Hematopoietic multipotent progenitor cell treated with erythropoietin and hydrocortisone succinate and interleukin-3 and kit ligand, for 4 days (in vitro differentiated cells): Measurements from ENCODE around the gene CC2D1A.

Experiments
- DNase-seq: peaks from one replicate; pipeline ENCODE4 v3.0.0-alpha.2; 2015

The CC2D1A gene

DNA sequence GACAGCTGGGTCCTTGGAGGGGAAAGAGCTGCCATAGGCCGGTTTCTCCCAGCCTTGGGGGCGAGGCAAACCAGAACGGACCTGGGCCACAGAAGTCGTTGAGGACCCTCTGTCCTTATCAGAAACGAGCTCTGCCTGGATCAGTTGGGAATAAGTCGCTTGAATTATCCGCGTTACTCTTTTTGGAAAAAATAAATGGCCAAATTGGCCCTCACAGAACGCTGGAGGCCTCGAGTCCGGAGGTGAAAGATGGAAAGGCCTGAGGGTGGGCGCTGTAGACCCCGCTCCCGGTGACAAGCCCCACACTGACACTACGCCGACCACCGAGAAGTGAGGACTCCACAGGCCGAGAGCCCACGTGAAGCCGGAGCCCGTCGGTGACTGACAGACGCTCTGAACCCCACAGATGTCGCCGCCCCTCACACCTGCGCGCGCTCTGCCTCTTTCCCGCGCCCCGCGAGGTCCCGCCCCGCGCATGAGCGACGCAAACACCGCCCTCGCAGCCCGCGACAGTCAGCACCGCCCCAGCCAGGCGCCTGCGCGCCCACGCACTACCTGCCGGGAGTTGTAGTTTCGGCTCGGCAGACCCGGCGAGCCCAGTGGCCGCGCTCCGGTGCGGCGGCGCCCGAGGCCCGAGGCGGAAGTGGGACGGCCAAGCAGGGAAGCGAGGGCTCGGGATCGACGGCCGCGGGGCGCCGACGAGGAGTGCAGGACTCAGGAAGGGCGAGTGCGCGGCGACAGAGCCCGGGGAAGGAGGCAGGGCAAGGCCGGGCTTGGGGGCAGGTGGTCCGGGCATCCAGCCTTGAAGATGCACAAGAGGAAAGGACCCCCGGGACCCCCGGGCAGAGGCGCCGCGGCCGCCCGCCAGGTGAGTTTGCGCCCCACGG is at the start of gene CC2D1A, which contains the start of gene BRME1:
Gene CC2D1A (plus strand): TSS at position 568 of the 887 bp plus-strand sequence. CDS start 241 bp downstream, at position 809.
Gene BRME1 (minus strand): TSS at position 484 of the 887 bp plus-strand sequence. CDS start 1,225 bp downstream, outside the sequence.
- DNase-seq = peak; percentile 97

DNA sequence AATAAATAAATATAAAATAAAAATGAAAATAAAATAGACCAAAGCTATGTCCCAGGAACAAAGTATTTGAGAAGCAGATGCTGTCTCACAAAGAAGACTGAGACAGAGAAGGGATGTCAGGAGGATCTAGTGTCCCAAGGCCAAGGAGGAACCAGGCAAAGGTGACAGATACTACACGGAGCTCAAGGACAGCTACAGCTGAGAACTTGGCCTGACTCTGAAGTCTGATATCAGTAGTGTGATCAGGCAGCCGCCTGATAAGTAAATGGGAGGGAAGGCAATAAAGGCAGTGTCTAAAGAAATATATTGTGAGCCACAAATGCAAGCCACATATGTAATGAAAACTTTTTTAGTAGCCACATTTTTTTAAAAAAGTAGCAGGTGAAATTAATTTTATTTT is 49.5 kb upstream of the CC2D1A start:
- DNase-seq = peak; percentile 68

DNA sequence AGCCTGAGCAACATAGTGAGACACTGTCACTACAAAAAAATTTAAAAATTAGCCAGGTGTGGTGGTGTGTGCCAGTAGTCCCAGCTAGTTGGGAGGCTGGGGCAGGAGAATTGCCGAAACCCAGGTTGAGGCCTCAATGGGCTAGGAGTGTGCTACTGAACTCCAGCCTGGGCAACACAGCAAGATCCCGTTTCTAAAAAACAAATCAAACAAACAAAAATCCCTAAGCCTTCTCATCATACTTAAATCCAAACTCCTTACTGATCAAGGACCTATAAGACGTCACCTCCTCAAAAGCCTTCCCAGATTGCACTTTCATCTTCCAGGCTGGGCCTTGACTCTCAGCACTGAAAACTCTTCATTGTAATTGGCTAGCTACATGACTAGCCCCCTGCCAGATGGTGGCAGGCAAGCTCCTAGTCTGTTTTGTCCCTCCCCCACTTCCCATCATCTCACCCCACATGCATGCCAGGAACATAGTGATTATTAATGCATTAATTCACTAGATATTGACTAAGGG is 46.6 kb upstream of the CC2D1A start:
- DNase-seq = peak; percentile 70

DNA sequence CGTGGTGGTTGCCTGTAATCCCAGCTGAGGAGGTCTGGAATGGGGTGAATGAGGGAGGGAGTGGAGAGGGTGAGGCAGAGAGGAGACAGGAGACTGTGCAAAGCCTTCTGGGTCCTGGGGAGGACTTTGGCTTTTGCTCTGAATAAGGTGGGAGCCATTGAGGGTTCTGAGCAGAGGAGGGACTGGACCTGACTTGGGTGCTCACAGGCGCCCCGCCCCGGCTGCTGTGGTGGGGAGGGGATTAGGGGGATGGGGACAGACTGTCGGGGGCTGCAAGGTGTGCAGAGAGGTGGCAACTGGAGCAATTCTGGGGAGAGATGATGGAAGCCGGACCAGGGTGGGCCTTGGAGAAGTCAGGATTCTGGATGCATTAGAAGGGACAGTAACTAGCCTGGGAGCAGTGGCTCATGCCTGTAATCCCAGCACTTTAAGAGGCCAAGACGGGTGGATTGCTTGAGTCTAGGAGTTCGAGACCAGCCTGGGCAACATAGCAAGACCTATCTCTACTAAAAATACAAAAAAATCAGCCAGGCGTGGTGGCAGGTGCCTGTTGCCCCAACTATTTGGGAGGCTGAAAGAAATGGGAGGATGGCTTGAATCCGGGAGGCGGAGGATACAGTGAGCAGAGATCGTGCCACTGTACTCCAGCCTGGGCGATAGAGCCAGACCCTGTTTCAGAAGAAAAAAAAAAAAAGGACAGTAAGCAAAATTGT is 45.2 kb upstream of the CC2D1A start:
- no peak for DNase-seq

DNA sequence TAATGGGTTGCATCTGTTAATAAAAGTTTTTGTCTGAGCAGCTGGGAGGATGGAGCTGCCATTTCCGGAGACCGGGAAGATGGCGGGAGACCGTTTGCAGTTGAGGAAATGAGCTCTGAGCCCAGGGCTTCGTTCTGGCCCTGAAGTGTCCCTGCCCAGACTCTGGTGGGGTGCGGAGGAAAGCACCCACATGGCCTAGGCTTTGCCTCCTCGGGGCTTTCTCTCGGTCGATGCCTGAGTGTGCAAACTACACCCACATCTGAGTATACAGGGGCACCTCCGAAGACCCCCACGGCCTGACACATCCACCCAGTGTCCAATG is 44.6 kb upstream of the CC2D1A start:
- no peak for DNase-seq

DNA sequence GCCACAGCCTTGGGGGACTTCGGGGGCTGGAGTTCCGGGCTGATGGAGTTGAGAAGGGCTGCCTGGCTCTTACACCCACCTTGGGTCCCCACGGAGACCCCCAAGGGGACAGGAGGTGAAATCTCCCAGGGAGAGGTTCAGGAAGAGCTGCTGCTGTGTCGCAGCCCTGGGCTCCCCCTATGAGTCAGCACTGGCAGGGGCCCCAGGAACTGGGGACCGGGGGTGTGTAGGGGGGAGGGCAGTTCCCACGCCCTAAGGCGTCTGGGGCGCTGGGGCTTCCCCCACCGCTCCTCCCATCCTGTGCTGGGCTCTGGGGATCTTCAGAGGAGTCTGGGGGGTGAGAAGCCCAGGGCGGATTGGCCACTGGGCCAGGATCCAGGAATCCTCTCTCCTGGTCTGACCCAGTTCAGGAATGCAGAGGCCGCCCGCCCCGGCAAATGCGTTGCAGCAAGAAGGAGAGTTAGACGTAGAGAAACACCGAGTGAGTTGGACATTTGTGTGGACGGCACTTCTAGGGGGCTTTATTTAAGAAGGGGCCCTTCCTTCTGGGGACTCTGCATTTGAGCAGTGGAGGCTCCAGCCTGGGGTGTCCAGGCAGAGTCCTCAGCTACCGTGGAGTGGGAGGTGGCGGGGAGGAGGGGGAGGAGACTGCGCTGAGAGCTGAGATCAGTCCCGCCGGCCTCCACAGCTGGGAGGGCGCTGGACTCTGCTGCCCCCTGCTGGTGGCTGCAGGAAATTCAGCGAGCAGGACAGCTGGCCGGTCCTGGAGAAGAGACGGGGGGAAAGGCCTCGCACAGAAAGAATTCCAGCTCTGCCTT is 44.1 kb upstream of the CC2D1A start:
- peak; percentile 93 for DNase-seq

DNA sequence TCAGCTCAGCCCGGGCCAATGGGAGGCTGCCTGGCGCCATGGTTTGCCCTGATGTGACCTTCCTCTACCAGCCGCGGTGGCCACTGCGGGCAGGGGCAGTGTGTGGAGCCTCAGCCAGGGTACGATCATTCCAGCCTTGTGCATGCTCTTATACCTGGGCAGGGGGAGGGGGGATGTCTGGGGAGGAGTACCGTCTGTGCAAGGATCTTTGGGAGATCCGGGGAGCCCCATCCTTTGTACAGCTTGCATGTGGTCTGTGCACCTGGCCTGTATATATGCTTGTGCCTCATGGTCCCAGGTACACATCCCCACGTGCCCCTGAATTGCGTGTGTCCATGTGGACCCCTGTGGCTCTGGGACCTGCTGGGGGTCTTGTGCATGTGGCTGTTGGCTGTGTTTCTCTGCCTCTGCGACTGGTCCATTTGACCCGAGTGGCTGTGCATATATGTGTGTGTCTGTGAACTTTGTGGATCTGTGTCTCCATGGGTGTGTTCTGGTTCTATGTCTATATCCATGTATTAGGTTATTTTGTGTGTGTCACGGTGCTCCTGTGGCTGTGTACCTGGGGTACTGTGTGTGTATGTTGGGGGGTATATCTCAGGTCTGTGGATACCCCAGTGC is 41.8 kb upstream of the CC2D1A start:
- DNase-seq = no peak

DNA sequence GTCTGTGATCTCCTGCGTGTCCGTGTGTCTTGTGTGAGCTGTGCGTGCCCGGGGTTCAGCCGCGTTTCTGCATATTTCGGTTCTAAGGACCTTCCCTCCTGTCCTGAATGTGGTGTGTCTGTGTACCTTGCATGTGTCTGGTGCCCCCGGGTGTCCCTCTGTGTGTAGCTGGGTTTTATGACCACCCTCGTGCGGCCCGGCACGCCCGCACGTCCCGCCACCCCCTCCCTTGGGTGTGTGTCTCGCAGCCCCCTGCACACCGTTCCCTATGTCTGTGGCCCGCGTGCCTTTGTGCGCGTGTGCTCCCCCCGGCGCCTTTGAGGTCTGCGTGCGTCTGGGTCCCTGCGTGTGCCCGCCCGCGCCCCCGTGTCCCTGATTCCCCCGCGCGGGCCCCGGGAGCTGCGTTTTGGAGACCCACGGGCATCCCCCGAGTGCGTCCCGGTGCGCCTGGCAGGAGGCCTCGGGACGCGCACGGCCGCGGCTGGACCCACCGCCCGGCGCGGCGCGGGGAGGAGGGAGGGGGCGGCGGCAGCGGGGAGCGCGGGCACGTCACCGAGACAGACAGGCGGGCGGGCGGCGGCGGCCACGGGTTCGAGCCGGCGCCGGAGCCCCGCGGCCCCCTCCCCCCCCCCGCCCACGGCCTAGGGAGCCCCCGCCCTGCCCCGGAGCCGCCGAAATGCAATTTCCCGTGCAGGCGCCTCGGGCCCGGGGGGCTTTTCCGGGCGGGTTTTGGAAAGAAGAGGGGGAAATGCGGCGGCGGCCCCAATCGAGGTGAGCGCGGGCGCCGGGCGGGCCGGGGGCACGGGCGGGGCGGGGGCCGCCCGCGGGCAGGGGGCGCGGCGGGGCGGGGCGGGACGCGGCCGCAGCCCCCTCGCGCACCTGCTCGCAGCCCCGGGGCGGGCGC is 41.1 kb upstream of the CC2D1A start:
- DNase-seq = no peak

DNA sequence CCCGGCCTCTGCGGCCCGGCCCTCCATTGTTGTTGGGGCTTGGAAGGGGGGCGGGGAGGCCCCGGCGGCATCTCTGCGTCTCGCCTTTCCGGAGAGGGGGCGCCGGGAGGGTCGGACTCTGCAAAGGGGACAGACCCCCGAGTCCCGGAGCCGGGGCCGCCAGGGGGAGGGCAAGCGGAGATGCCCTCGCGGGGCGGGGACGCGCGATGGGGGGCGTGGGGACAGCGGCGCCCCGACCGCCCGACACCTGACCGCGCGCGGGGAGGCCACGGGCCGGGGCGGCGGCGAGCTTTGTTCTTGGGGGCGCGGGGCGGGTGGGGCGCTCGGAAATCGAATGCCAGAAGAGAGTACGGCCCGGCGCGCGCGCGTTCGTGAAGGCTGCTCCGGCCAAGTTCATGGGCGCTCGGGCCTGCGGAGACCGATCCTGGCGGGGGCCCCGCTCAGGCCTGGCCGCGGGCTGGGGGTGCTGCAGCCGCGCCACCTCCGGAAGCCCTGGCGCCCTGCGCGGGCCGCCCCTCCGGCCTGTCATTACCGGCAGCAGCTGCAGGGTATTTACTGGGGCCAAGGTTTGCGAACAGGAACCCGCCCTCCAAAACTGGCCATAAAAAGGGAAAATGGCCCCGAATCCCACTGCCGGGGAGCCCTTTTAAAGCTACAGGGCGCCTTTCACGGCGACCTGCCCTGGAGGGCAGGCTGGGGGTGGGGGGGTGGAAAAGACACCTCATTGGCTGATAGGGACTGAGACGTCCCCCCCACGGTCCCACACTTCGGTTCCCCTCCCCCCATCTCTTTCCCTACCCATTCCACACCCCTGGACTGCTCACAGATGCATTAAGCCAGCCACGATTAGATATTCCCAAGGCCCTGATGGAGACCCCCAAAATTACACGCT is 40.2 kb upstream of the CC2D1A start:
- DNase-seq = peak; percentile 60

DNA sequence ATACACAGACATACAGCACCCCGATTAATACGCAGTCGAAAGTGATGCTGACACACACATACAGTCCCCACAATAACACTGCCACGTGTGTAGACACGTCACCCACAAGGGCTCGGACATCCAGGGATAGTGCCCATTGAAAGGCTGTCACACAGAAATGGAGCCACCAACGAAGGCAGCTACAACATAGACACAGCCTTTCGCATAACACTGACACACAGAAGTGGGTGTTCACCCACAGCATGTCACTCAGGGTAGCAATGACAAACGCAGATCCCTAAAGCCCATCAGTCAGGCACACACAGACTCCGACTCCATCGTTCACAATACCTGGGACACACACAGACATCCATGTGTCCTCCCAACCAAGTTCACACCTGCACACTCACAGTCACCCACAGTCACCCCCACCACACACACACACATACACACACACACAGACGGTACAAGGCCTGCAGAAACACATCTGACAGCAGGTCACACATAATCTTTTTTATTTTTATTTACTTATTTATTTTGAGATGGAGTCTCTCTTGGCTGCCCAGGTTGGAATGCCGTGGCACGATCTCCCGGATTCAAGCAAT is 39.4 kb upstream of the CC2D1A start:
- DNase-seq = no peak

DNA sequence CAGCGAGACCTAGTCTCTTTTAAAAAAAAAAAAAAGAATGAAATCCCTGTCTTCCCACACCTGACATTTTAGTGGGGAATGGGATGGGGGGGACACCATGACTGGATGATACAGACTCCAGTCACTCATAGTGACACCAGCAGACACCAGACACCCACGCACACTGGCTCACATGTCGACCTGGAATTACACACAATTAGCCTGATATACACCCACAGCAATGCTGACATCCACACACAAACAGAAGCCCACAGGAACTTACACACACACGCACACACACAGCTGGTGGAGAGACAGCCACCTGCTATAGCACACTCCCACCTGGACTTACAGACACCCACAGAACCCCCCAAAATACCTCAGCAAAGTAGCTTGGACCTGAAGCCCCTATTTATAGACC is 37.3 kb upstream of the CC2D1A start:
- DNase-seq = no peak

DNA sequence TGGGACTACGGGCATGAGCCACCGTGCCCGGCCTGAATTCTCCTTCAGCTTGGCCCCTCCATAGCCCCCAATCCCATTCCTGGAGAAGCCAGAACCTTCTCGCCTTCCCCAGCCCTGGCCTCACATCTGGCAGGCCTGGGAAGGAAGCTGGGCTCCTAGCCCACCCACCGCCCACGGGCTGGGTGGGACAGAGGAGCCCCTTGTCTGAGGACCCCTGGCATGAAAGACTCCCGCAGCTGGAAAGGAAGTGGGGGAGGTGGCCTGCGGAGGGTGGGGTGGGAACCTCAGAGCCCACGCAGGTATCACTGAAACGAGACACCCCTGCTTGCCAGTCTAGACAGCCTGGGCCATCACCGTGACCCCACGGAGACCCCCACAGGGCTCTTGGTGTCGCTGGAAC is 36.7 kb upstream of the CC2D1A start:
- no peak for DNase-seq

DNA sequence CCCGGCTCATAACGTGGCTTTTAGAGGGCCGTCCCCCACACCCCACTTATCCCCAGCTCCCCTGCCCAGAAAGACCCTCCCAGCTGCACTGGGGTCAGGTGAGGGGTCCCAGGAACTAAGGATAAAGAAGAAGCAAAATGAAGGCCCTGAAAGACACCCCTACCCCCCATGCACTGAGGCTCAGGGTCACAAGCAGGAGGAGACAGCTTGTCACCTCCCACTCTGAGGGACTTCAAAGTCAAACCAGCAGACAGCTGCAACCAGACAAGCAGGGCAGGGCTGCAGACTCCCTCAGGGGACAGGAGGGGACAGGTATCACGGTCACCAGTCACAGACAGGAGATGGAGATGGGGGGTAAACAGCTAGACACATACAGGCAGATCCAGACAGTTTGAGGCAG is 35.1 kb upstream of the CC2D1A start:
- DNase-seq = no peak

DNA sequence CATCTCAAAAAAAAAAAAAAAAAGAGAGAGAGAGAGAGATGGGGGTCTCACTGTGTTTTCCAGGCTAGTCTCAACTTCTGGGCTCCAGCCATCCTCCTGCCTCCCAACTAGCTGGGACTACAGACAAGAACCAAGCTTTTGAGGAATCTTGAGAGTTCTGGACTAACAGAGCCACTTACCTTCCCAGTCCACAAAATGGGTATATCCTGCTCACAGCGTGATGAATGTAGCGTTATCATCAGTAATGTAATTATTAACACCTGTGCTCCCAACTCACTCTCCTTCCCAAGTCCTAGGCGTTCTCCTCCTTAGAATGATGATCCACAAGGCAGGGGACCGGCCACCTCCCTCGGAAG is 33.7 kb upstream of the CC2D1A start:
- DNase-seq = no peak

DNA sequence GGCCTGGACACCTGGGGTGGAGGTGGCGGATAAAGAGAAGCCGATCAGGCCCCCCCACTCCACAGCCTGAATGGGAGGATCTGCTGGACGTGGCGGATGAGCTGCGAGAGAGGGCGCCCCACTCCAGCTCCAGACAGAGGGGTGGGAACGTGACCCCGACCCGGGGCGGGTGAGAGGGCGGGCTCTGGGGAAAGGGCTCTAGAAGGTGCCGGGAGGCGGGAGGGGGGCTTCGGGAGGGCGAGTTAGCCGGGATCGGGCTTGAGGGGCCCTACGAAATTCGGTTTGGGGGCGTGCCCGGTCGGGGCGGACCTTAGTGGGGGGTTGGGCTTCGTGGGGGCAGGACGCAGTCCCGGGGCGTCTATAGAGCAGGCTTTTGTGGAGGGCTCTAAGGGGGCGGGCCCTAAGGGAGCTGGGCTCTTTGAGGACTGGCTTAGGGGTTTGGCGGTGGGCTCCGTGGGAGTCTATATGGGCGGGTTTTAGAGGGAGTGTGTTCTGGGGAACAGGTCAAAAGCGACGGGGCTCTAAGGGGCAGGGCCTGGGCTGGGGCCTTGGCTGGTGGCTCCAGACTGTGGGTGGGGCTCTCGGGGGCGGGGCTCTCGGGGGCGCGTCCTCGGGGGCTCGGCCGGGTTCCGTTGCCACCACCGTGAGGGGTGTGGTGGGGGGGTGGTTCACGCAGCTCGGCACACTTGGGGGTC is 33.2 kb upstream of the CC2D1A start:
- DNase-seq = peak; percentile 85

DNA sequence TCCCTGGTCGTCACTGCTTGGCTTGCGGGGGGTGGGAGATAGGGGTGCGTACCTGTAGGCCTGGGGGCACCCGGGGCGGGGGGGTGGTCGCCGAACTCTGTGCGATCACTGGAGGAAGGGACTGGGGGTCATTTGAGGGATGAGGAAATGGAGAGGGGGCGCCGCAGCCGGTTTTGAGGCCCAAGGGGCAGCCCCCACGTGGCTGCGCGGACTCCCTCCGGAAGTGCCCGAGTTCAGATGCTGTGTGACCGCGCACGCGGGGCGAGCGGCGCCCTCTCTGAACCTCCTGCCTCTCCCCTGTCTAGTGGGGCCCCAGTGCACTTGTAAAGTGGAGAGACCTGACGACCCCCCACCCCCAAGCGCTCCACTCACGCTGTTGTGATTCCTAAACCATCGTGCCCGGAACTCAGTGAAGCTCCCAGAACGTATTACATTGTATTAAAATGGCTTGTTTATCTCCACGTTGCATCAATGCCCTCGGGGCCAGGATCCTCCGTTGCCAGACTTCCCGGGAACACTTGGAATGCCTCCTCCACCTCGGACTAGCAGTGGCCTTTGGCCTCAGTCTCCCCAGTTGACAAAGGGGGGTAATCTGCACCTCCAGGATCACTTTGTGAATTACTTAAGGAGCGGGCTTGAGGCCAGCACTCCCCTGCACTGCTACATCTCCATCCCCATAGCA is 32.0 kb upstream of the CC2D1A start:
- DNase-seq = no peak

DNA sequence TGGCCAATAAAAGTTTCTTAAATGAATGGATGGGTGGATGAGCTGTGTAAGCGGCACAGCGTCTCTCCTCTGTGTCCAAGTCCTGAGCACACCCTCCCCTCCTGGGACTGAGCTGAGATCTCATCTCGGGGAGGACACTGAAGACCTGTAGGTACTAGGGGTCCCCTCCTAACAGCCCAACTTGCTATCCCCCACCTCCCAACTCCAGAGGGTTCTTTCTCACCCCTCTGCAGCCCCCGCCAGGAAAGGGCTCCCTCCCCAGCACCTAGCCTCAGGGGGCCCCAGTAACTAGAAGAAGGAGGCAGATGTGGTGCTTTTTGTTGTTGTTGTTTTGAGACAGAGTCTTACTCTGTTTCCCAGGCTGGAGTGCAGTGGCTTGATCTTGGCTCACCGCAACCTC is 30.2 kb upstream of the CC2D1A start:
- DNase-seq = no peak

DNA sequence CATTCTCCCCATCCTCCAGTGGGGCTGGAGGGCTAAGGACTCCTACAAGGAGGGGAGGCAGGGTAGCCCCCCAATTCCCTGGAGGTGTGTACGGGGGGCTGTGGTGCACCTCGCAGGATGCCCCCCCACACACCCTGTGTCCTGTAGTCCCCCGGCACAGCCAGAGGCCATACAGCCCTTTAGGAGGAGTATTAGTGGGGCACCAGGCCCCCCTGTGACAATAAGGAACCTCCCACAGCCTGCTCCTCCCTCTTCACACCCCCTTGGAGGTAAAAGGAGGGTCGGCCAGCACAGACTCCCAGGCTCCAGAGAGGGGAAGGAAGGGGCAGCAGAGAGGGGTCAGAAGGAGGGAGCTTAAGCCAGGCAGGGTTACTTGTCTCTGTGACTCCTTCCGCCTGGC is 29.2 kb upstream of the CC2D1A start, which contains the start of gene NANOS3:
Gene NANOS3 (plus strand): TSS at position 301 of the 400 bp plus-strand sequence. CDS start 115 bp downstream, outside the sequence.
- DNase-seq = no peak

DNA sequence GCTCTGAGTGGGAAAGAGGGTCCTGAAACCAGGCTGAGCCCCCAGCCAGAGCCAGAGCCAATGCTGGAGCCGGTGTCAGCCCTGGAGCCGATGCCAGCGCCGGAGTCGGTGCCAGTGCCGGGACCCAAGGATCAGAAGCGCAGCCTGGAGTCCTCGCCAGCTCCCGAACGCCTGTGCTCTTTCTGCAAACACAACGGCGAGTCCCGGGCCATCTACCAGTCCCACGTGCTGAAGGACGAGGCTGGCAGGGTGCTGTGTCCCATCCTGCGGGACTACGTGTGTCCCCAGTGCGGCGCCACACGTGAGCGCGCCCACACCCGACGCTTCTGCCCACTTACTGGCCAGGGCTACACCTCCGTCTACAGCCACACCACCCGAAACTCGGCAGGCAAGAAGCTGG is 28.7 kb upstream of the CC2D1A start:
- no peak for DNase-seq
